ENCODE data around the gene RIBC2.

The RIBC2 gene

DNA sequence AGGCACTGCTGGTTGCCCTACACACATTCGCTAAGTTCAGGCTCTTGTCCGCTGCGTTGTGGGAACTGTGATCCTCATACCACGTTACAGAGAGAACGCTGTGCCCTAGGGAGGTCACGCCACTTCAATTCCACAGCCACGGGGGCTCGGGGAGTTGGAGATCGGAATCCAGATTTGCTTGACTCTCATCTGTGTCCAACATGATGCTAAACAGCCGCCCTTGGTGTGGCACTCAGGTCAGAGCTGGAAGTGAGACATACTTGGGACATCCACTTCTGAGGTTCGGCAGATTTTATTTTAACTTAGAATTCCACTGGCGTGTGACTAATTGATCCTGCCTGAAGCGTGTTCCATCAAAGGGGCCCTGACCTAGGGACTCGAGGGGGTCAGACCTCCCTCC, 41.7 kb downstream of the RIBC2 start:
- H3K27ac ChIP-seq (ENCODE audit: low read depth, low read length, poor library complexity, severe bottlenecking), result no peak overlapping the region
- no peaks in the 10 kb centered on the region for H3K9me3 ChIP-seq (ENCODE audit: low read length)
- no peaks in the 10 kb centered on the region for H3K9me2 ChIP-seq (ENCODE audit: low read depth, low read length)
- H3K79me2 ChIP-seq (ENCODE audit: insufficient read depth, low read length), result no peaks in the 10 kb centered on the region
- no peaks in the 10 kb centered on the region for H3K36me3 ChIP-seq (ENCODE audit: insufficient read depth, low read length)
- H4K20me1 ChIP-seq (ENCODE audit: insufficient read depth, low read length), result no peaks in the 10 kb centered on the region
- H3K4me2 ChIP-seq (ENCODE audit: low read length), result no peak overlapping the region
- H3K4me1 ChIP-seq (ENCODE audit: insufficient read depth, low read length, severe bottlenecking), result no peaks in the 10 kb centered on the region
- no peaks in the 10 kb centered on the region for H3F3A ChIP-seq (ENCODE audit: insufficient read depth, low read length)
- TF ChIP-seq, protein P1, sequence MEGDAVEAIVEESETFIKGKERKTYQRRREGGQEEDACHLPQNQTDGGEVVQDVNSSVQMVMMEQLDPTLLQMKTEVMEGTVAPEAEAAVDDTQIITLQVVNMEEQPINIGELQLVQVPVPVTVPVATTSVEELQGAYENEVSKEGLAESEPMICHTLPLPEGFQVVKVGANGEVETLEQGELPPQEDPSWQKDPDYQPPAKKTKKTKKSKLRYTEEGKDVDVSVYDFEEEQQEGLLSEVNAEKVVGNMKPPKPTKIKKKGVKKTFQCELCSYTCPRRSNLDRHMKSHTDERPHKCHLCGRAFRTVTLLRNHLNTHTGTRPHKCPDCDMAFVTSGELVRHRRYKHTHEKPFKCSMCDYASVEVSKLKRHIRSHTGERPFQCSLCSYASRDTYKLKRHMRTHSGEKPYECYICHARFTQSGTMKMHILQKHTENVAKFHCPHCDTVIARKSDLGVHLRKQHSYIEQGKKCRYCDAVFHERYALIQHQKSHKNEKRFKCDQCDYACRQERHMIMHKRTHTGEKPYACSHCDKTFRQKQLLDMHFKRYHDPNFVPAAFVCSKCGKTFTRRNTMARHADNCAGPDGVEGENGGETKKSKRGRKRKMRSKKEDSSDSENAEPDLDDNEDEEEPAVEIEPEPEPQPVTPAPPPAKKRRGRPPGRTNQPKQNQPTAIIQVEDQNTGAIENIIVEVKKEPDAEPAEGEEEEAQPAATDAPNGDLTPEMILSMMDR (IDR thresholded peaks at IDR 0.05; ENCODE audit: low read length), result no peak
- TF ChIP-seq EZH2 (IDR thresholded peaks at IDR 0.05; ENCODE audit: borderline replicate concordance, low read length), result no peak
- no peak overlapping the region for H3K9ac ChIP-seq (ENCODE audit: low read length)
- no peak overlapping the region for H2AFZ ChIP-seq (ENCODE audit: low read length)
- H3K4me3 ChIP-seq (ENCODE audit: low read depth, low read length, poor library complexity, severe bottlenecking), result no peak overlapping the region
- no peaks in the 10 kb centered on the region; the same call in 1 of the 2 replicates for H3K27me3 ChIP-seq (ENCODE audit: insufficient read depth, low read length)

DNA sequence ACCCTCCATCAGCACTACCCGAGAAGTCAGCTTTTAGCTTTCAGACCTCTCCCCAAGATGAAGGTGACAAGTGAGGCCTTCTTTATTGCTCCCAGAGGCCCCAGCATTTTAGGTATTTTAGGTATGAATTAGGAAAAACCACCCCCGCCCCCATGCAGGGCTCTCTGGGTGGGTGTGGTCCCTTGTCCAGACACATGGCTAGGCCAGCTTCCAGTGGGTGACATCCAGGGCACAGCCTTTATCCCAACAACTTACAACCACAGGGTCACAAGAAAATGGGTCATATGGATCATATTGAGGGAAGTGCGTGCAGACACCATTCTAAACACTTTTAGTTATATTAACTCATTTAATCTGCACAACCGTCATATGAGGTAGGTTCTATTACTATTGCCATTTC, 42.1 kb downstream of the RIBC2 start:
- Histone ChIP-seq H3K9me3 (ENCODE audit: low read length) (no peaks in the 10 kb centered on the region), H3K36me3 (ENCODE audit: insufficient read depth, low read length) (no peaks in the 10 kb centered on the region), H3K4me1 (ENCODE audit: insufficient read depth, low read length, severe bottlenecking) (no peaks in the 10 kb centered on the region), H3K79me2 (ENCODE audit: insufficient read depth, low read length) (no peaks in the 10 kb centered on the region), H3F3A (ENCODE audit: insufficient read depth, low read length) (no peaks in the 10 kb centered on the region), H3K27me3 (ENCODE audit: insufficient read depth, low read length) (no peaks in the 10 kb centered on the region; the same call in 1 of the 2 replicates), H3K9ac (ENCODE audit: low read length) (no peak overlapping the region), H3K27ac (ENCODE audit: low read depth, low read length, poor library complexity, severe bottlenecking) (no peak overlapping the region), H3K9me2 (ENCODE audit: low read depth, low read length) (no peaks in the 10 kb centered on the region), H2AFZ (ENCODE audit: low read length) (no peak overlapping the region), H3K4me2 (ENCODE audit: low read length) (no peak overlapping the region), H3K4me3 (ENCODE audit: low read depth, low read length, poor library complexity, severe bottlenecking) (no peak overlapping the region), H4K20me1 (ENCODE audit: insufficient read depth, low read length) (no peaks in the 10 kb centered on the region)
- TF ChIP-seq, protein P1 (IDR thresholded peaks at IDR 0.05; ENCODE audit: low read length), result no peak
- no peak for TF ChIP-seq EZH2 (IDR thresholded peaks at IDR 0.05; ENCODE audit: borderline replicate concordance, low read length)

DNA sequence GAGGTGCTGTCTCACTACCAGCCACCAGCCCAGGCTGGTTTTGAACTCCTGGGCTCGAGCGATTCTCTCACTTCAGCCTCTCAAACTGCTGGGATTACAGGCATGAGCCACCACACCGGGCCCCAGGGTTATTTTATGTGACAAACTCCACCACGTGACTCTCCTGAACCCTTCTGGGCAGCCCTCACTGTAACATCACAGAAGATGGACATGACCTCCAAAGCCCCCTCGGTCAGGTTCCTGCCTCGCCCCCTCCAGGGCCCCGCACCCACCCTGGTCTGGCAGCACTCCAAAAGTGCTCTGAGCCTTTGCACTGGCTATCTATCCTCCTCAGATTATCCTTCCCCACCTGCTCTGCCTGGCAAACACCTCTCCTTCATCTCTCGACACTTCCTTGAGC, 43.3 kb downstream of the RIBC2 start:
- H4K20me1 ChIP-seq (ENCODE audit: insufficient read depth, low read length), result no peaks in the 10 kb centered on the region
- no peak overlapping the region for H3K4me2 ChIP-seq (ENCODE audit: low read length)
- no peaks in the 10 kb centered on the region for H3K9me3 ChIP-seq (ENCODE audit: low read length)
- H3K4me3 ChIP-seq (ENCODE audit: low read depth, low read length, poor library complexity, severe bottlenecking), result no peak overlapping the region
- TF ChIP-seq, protein P1 (IDR thresholded peaks at IDR 0.05; ENCODE audit: low read length), result no peak
- no peak for TF ChIP-seq EZH2 (IDR thresholded peaks at IDR 0.05; ENCODE audit: borderline replicate concordance, low read length)
- H3F3A ChIP-seq (ENCODE audit: insufficient read depth, low read length), result no peaks in the 10 kb centered on the region
- no peaks in the 10 kb centered on the region for H3K4me1 ChIP-seq (ENCODE audit: insufficient read depth, low read length, severe bottlenecking)
- no peaks in the 10 kb centered on the region for H3K79me2 ChIP-seq (ENCODE audit: insufficient read depth, low read length)
- no peak overlapping the region for H3K27ac ChIP-seq (ENCODE audit: low read depth, low read length, poor library complexity, severe bottlenecking)
- no peaks in the 10 kb centered on the region for H3K36me3 ChIP-seq (ENCODE audit: insufficient read depth, low read length)
- no peak overlapping the region for H3K9ac ChIP-seq (ENCODE audit: low read length)
- no peaks in the 10 kb centered on the region for H3K9me2 ChIP-seq (ENCODE audit: low read depth, low read length)
- H2AFZ ChIP-seq (ENCODE audit: low read length), result no peak overlapping the region
- no peaks in the 10 kb centered on the region; the same call in 1 of the 2 replicates for H3K27me3 ChIP-seq (ENCODE audit: insufficient read depth, low read length)

All from OCI-LY1 (cell line).